Measurements from ENCODE around the gene C5AR2.
"Not testable (repeated sequence)": the region's sequence is repeated elsewhere in the genome, so short reads cannot be mapped to it uniquely, and the experiment has no call there.

C5AR2 gene

GRCh38 chr19:47363758-47364531, 32.0 kb downstream of the C5AR2 start:
- no peak for DNase-seq (ENCODE audit: low read depth)

GRCh38 chr19:47365455-47365854, 33.5 kb downstream of the C5AR2 start:
- DNase-seq (ENCODE audit: low read depth), result not testable (repeated sequence)

- no peak for DNase-seq (ENCODE audit: low read depth)
Observed at GRCh38 chr19:47370045-47370611, 38.2 kb downstream of the C5AR2 start.

GRCh38 chr19:47371261-47371660, 39.3 kb downstream of the C5AR2 start:
- no peak for DNase-seq (ENCODE audit: low read depth)

- DNase-seq (ENCODE audit: low read depth), result no peak
Observed at GRCh38 chr19:47372603-47373002, 40.6 kb downstream of the C5AR2 start.

- DNase-seq (ENCODE audit: low read depth), result no peak
Observed at GRCh38 chr19:47373246-47374240, 41.6 kb downstream of the C5AR2 start.

GRCh38 chr19:47374876-47375693, 43.1 kb downstream of the C5AR2 start:
- DNase-seq (ENCODE audit: low read depth), result no peak

DNA sequence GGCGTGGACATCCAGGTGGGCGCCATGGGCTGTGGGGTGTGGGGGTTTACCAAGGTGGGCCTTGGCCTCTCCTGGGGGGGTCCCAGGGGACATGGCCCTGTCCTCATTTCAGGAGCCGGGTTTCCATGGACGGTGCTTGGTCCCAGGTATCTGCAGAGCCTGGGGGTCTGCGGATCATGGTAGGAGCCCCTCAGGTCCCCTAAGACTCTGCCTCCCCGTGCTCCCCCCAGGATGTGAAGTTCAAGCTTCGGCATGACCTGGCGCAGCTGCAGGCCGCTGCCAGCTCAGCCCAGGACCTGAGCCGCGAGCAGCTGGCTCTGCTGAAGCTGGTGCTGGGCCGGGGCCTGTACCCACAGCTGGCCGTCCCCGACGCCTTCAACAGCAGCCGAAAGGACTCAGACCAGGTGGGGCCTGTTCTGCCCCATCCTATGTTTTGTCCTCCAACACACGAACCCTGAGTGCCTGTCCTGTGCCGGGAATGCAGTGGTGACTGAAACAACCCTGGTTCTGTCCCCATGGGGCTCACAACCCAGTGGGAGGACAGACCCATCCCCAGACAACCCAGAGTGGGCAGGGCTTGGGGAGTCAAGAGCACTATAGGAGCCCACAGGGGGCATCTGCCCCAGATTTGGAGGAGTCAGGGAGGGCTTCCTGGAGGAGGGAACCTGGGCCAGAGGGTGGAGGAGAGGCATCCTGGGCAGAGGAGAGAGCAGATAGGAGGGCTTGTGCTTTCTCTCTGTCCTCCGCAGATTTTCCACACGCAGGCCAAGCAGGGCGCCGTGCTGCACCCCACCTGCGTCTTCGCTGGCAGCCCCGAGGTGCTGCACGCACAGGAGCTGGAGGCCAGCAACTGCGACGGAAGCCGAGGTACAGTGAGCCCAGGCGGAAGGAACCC, 44.0 kb downstream of the C5AR2 start:
- no peak for DNase-seq (ENCODE audit: low read depth)

GRCh38 chr19:47376589-47377144, 44.7 kb downstream of the C5AR2 start:
- no peak for DNase-seq (ENCODE audit: low read depth)

DNA sequence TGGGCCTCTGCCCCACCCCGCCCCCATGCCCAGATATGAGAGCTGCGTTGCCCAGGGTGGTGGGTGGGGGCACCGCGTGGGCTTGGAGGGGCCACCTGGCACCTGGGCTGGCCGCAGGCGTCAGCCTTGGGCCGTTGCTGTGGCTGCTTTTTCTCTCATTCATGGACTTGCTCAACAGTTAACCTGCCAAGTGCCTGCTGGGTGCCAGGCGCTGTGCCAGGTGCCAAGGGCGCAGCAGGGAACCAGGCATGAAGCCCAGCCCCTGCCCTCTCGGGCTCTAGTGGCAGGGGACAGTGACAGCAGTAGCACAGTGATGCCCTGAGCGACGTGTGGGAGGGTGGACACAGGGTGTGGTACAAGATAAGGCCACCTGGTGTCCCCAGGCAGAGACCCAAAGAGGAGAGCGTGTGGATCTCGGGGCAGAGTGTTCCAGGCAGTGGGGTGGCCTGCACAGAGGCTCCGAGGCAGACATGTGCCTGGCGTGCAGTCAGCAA, 45.3 kb downstream of the C5AR2 start:
- no peak for DNase-seq (ENCODE audit: low read depth)

DNA sequence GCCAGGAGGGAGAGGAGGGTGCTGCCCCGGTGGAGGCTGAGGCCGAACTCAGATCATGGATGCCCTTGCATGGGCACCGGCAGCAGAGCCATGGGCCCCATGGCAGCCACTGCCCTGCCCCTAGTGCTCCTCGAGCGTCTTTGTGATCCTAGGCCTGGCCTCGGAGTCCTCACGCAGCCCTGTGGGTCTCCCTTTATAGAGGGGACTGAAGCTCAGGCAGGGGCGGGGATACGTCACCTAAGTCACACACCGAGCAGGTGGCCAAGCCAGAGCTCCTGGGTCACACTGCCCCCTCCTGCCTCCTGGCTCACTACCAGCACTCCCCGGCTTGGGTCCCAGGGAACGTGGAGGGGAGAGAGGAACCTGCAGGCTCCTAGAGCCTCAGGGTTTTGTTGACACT, 45.8 kb downstream of the C5AR2 start:
- DNase-seq (ENCODE audit: low read depth), result no peak

GRCh38 chr19:47378246-47378645, 46.3 kb downstream of the C5AR2 start:
- DNase-seq (ENCODE audit: low read depth), result no peak

- DNase-seq (ENCODE audit: low read depth), result no peak
Observed at GRCh38 chr19:47379381-47379938, 47.5 kb downstream of the C5AR2 start.

DNA sequence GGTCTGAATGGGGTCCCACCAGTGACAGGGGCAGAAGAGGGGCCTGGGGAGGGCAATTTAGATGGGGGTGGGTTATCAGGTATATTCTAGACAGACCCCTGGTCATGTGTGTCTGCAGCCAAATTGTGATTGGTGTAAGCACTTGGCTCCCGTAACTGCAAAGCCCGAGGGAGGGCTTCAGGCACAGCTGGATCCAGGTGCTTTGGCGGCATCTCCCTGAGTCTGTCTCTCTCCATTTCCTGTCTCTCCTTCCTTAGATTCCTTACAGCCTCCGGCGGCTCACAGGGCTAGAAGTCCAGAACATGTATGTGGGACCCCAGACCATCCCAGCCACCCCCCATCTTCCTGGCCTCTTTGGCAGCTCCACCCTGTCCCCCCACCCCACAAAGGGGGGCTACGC, 48.6 kb downstream of the C5AR2 start:
- no peak for DNase-seq (ENCODE audit: low read depth)

DNA sequence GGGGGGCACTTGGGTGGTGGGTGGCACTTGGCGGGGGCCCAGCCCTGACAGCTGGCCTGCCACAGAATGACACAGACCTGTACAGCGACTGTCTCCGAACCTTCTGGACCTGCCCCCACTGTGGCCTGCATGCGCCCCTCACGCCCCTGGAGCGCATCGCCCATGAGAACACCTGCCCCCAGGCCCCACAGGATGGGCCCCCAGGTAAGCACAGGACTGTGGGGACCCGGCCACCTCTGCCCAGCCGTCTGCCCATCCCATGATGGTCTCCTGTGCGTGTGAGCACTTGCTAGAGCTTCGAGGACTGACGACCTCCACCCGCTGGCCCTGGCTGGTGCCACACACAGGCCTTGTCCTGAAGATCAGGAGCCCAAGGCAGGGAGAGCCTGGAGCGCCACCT, 49.1 kb downstream of the C5AR2 start:
- no peak for DNase-seq (ENCODE audit: low read depth)

DNA sequence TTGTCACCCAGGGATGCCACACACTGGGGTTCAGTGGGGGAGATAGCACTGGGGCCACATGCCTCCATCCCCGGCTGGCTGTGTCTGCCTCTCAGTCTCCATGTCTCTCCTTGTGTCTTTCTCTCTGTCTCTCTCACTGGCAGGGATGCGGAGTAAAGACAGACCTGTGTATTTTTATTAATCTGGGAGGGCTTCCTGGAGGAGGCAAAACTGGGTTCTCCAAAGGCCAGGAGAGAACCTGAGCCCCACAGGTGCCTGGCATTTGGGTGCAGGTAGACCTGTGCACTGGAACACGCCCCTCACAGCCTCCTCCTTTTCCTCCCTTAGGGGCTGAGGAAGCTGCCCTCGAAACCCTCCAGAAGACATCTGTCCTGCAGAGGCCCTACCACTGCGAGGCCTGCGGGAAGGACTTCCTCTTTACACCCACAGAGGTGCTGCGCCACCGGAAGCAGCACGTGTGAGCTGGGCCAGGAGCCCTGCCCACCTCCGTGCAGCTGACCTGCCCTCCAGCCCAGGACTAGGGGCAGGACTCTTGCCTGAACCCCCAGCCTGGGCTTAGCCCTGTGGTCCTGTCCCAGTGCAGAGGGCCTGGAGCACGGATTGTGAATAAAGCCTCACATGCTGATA, 49.8 kb downstream of the C5AR2 start:
- no peak for DNase-seq (ENCODE audit: low read depth)

- DNase-seq (ENCODE audit: low read depth), result not testable (repeated sequence)
Observed at GRCh38 chr19:47383890-47384289, 51.9 kb downstream of the C5AR2 start.

GRCh38 chr19:47384533-47384932, 52.6 kb downstream of the C5AR2 start:
- DNase-seq (ENCODE audit: low read depth), result not testable (repeated sequence)

GRCh38 chr19:47386582-47386981, 54.6 kb downstream of the C5AR2 start:
- DNase-seq (ENCODE audit: low read depth), result not testable (repeated sequence)
